Spinal cord (tissue), 10 donors: ENCODE measurements around the gene ATXN1. TPM values are rescaled to one million over a fixed set of nuclear protein-coding genes. Genes with fewer than 3 reads are reported as not detected.

Source experiments
- DNase-seq, 6 donors: peaks; one replicate each; pipeline versions ENCODE4 v3.0.0 to v3.0.0-alpha.2; 2013 to 2015; ENCODE audit warnings: low spot score in 6 of 6, low read depth in 4 of 6
- H3K27ac ChIP-seq: one replicate; pipeline ENCODE4 v1.5.1; 2013; ENCODE audit warnings: low read depth, low read length, control low read depth
- H3K27me3 ChIP-seq: one replicate; pipeline ENCODE4 v1.6.1; 2013; ENCODE audit warnings: low read length; ENCODE audit not compliant: control insufficient read depth, insufficient read depth
- H3K36me3 ChIP-seq: one replicate; pipeline ENCODE4 v1.6.1; 2013; ENCODE audit warnings: low read length; ENCODE audit not compliant: control insufficient read depth, insufficient read depth
- H3K4me1 ChIP-seq: one replicate; pipeline ENCODE4 v1.6.1; 2013; ENCODE audit warnings: low read length; ENCODE audit not compliant: control insufficient read depth, insufficient read depth
- H3K4me3 ChIP-seq: one replicate; pipeline ENCODE4 v1.5.1; 2013; ENCODE audit warnings: low read depth, low read length, control low read depth
- H3K9me3 ChIP-seq: one replicate; pipeline ENCODE4 v1.6.1; 2013; ENCODE audit warnings: low read length; ENCODE audit not compliant: control insufficient read depth, insufficient read depth
- WGBS: methylation state at CpG from one replicate; pipeline ENCODE4 v1.1.5; 2013; ENCODE audit warnings: missing lambda C conversion rate; ENCODE audit not compliant: insufficient coverage; 5-methylcytosine and 5-hydroxymethylcytosine counted together
- polyA plus RNA-seq, 2 donors: library from polyadenylated mRNA; unstranded; fragments of 120-200 nt; gene quantifications; one replicate each; pipeline ENCODE4 v1.2.1, GENCODE V29; 2013; ENCODE audit not compliant: insufficient read length in 2 of 2
- total RNA-seq, 2 donors: library from RNA; depleted of rRNA in 1 of 2; stranded (reverse); fragments of 120-200 nt in 1 of 2; fragments of >200 nt in 1 of 2; gene quantifications; one replicate each; pipeline versions ENCODE4 v1.2.3 to v1.2.4, GENCODE V29; 2013 to 2014
- donor health status: healthy.

ATXN1 gene
- total and polyA plus RNA-seq, 4 donors: 20.2 to 50.1 (median 31.7) TPM

DNA sequence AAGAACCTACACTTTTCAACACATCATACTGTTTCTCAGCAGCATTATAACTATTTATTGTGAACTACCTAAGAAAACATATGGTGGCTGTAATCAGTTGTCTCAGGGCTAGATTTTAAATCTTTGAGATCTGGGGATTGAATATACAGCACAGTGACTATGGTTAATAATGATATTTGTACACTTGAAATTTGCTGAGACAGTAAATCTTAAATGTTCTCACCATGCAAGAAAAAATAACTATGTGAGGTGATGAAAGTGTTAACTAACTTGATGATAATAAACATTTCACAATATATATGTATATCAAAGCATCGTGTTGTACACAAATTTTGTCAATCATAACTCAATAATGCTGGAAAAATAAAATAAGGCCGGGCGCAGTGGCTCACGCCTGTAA, 113.8 kb downstream of the ATXN1 start:
- no peaks in the 10 kb centered on the region for H3K9me3 ChIP-seq
- WGBS: no CpG with 5 or more reads among the region's 4 CpGs
- no peak for DNase-seq
- no peak overlapping the region for H3K4me3 ChIP-seq
- peaks cover 4% of the 10 kb centered on the region for H3K36me3 ChIP-seq
- H3K27ac ChIP-seq: no peak overlapping the region
- H3K4me1 ChIP-seq: no peaks in the 10 kb centered on the region
- H3K27me3 ChIP-seq: no peaks in the 10 kb centered on the region

DNA sequence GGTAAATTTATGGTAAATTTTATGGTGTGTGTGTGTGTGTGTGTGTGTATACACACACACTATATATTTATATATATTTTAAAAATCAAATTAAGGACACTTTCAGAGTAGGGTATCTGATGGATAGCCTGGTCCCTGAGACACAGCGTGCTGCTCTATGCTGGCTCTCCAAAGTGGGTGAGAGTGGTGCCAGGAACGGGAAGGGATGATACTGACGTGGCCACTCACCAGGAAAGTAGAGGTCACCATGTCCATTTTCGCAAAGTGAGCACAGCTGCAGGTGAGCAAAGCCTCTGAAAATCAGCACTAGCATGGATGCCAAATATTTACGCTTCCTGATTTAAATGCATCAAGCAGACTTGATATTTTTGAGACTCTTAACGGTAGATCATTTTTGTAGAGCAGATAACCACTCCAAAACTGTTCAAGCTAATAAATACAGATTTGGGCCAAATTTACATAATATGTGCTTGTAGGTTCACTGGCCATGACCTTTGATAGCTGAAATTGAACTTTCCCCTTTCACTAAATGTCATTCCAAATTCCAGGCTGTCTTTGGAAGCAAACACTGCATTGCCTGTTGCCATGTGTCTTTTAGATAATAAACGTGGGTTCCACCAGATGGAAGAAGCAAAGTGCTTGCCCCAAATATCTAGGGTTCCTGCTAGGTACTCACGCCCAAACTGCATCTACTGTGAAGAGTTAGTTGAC, 116.6 kb downstream of the ATXN1 start:
- DNase-seq: no peak
- no peak overlapping the region for H3K27ac ChIP-seq
- 86% methylated on average over 7 of the region's 8 CpGs for WGBS
- no peak overlapping the region for H3K4me3 ChIP-seq
- no peaks in the 10 kb centered on the region for H3K4me1 ChIP-seq
- peaks cover 7% of the 10 kb centered on the region for H3K36me3 ChIP-seq
- no peaks in the 10 kb centered on the region for H3K27me3 ChIP-seq
- peaks cover 5% of the 10 kb centered on the region for H3K9me3 ChIP-seq

DNA sequence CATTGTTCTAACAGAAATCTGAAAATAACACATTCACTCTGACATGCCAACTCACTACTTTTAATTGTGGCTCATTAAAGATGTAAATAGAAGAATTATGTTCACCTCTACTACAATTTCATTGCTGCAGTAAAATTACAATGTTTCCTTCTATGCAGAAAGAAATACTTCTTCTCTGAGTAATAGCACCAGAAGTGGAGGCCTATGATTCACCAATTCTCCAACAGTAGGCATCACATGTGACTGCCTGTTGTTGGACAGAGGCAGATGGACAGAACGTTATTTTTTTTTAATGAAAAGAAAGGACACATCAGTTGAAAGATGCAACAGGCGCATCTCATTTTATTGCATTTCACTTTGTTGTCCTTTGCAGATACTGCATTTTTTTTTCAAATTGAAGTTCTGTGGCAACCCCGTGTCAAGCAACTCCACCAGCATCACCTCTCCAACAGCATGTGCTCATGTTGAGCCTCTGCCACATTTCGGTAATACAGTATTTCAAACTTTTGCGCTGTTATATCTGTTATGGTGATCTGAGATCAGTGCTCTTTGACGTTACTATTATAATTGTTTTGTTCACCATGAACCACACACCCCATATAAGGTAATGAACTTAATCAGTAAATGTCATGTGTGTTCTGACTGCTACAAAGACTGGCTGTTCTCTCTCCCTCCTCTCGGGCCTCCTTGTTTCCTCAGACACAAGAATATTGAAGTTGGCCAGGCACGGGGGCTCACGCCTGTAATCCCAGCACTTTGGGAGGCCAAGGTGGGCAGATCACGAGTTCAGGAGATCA, 121.4 kb downstream of the ATXN1 start:
- WGBS: 88% methylated on average over 1 of the region's 10 CpGs
- H3K27me3 ChIP-seq: no peaks in the 10 kb centered on the region
- H3K4me3 ChIP-seq: no peak overlapping the region
- peaks cover 7% of the 10 kb centered on the region for H3K36me3 ChIP-seq
- H3K27ac ChIP-seq: no peak overlapping the region
- DNase-seq: no peak
- H3K4me1 ChIP-seq: peaks cover 7% of the 10 kb centered on the region
- H3K9me3 ChIP-seq: peaks cover 5% of the 10 kb centered on the region

DNA sequence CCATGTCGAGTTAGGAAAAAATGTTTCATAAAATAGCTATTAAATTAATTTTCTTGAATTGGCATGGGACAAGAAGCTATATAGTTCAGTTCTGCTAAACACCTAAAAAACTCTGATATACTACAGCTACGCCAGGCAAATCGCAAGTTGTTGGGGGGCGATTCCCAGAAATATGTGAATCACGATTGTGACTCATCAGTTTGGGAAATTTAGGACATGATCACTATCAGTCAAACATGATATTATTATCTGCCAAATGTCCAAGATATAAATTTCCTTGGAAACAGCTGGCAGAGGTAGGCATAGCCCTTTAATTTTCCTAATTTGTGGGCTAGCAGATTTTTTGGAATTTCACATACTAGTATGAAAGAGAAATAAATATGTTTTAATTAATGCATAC, 123.6 kb downstream of the ATXN1 start:
- Histone ChIP-seq H3K27me3 (no peaks in the 10 kb centered on the region), H3K4me3 (no peak overlapping the region), H3K4me1 (peaks cover 7% of the 10 kb centered on the region), H3K9me3 (peaks cover 5% of the 10 kb centered on the region), H3K36me3 (peaks cover 6% of the 10 kb centered on the region), H3K27ac (no peak overlapping the region)
- no peak for DNase-seq
- 100% methylated on average over 1 of the region's 5 CpGs for WGBS

DNA sequence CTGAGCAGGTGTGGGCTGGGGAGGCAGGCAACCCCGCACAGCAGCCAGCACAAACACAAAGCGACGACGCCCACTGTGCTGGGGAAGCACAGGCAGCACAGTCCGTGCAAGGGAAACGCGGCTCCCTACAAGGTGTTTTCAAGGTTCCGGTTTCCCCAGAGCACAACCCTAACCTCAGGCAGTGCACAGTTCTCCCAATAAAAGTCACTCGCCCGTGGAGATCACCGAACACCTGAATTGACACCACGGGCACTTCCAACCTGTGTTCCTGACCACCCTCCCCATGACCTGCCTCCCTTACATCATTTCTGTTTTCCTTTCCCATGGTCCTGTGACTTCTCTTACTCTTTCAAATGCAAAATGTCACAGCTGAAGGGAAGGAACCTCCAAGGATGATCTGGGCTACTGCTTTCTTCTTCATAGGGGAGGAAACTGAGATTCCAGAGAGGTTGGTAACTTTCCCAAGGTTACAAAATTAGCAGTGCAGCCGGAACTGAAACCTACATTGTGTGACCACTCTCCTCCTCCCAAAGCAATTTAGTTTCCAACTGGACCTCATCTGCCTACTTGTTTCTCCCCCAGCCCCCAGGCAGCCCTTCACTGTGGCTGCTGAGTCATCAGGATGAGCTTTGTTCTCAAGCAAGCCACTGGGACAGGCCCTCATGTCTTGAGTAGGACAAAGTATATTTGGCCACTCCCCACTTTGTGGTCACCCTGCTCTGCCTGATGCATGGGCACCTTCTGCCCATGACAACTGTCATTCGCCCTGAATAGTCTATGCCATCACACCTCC, 125.3 kb downstream of the ATXN1 start:
- H3K4me1 ChIP-seq: peaks cover 7% of the 10 kb centered on the region
- H3K27me3 ChIP-seq: no peaks in the 10 kb centered on the region
- 57% methylated on average over 13 of the region's 14 CpGs for WGBS
- H3K27ac ChIP-seq: no peak overlapping the region
- no peak for DNase-seq
- H3K4me3 ChIP-seq: no peak overlapping the region
- H3K36me3 ChIP-seq: peaks cover 3% of the 10 kb centered on the region
- peaks cover 2% of the 10 kb centered on the region for H3K9me3 ChIP-seq

DNA sequence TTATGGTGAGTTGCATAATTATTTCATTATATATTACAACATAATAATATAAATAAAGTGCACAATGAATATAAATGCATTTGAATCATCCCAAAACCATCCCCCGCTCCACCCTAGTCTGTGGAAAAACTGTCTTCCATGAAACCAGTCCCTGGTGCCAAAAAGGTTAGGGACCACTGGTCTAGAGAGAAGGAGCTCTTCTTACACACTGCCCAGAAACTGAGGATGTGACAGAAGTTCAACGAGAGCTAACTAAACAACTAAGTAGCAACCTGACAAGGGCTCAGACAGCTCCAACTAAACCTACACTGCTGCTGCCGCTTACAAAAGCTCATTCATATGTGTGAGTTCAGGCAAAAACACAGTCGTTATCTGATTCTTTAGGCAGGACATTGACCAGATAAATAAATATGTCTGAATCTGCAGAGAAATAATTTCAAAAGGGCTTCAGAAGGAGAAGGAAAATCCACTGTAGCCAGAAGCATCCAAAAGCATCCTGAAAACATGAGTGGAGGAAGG, 125.9 kb downstream of the ATXN1 start:
- Histone ChIP-seq H3K9me3 (no peaks in the 10 kb centered on the region), H3K4me3 (no peak overlapping the region), H3K36me3 (peaks cover 3% of the 10 kb centered on the region), H3K27me3 (no peaks in the 10 kb centered on the region), H3K27ac (no peak overlapping the region), H3K4me1 (peaks cover 7% of the 10 kb centered on the region)
- DNase-seq: no peak
- 71% methylated on average over 1 of the region's 4 CpGs for WGBS

DNA sequence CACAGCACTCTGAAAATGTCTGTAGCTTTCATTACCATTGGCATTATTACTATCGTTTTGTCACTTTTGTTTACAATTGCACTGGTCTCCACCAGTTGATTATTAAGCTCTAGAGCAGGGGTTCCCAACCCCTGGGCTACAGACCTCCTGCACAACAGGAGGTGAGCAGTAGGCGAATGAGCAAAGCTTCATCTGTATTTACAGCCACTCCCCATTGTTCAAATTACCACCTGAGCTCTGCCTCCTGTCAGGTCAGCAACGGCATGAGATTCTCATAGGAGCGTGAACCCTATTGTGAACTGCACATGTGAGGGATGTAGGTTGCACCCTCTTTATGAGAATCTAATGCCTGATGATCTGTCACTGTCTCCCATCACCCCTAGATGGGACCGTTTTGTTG, 126.4 kb downstream of the ATXN1 start:
- Histone ChIP-seq H3K36me3 (peaks cover 3% of the 10 kb centered on the region), H3K4me1 (peaks cover 7% of the 10 kb centered on the region), H3K27me3 (no peaks in the 10 kb centered on the region), H3K4me3 (no peak overlapping the region), H3K9me3 (no peaks in the 10 kb centered on the region), H3K27ac (no peak overlapping the region)
- no peak for DNase-seq
- WGBS: 100% methylated on average over 1 of the region's 5 CpGs

DNA sequence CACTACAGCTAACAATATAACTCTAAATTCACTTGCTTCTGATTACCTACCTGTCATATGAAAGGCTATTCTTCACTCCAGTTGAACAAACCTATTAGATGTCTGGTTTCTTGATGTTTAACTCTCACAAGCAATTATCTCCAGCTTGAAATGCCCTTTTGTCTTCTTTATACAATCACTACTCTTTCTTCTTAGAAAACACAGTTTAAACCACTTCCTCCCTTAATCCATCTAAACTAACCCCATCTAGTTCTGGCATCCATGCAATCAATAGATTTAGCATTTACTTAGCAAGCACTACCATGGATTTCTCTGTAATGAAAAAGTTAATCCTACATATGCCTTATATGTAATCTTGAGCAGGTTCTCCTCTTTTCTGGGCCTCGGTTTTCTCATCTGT, 127.3 kb downstream of the ATXN1 start:
- Histone ChIP-seq H3K9me3 (no peaks in the 10 kb centered on the region), H3K4me1 (peaks cover 7% of the 10 kb centered on the region), H3K27me3 (no peaks in the 10 kb centered on the region), H3K4me3 (no peak overlapping the region), H3K36me3 (peaks cover 3% of the 10 kb centered on the region), H3K27ac (no peak overlapping the region)
- DNase-seq: no peak
- WGBS: no CpG with 5 or more reads among the region's 1 CpG

DNA sequence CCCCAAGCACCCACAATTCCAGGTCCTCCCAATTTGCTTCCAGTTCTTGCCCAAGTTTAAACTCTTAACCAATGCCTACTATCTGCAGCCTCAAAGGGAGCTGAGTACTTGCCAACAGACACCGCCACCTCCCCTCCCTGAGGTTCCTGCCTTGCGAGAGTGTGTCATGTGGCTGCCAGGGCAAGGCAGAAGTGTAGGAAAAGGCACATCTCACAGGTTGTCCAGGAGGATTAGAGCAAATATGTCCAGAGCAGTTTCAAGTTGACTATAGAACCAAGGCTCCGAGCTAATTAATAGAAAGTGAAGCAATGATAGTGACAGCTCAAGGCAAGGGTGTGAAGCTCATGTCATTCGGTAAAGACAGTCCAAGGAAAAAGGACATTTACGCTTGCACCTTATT, 127.8 kb downstream of the ATXN1 start:
- 92% methylated on average over 2 of the region's 5 CpGs for WGBS
- no peak for DNase-seq
- H3K9me3 ChIP-seq: no peaks in the 10 kb centered on the region
- H3K36me3 ChIP-seq: peaks cover 3% of the 10 kb centered on the region
- H3K27ac ChIP-seq: no peak overlapping the region
- no peak overlapping the region for H3K4me3 ChIP-seq
- H3K4me1 ChIP-seq: peaks cover 7% of the 10 kb centered on the region
- H3K27me3 ChIP-seq: no peaks in the 10 kb centered on the region
